OCI-LY7 (cell line): ENCODE results near the gene TBC1D1. TPM values are rescaled to one million over a fixed set of nuclear protein-coding genes. Genes with fewer than 3 reads are reported as not detected.
A peak's percentile ranks its signal among the peaks of the same experiment; 100 is the strongest.

Experiments used
- BruUV-seq: library from RNA; stranded (reverse); fragments of 400-500 nt; replicated peaks from 2 replicates; lab custom pipeline; 2021; lab: Mats Ljungman, UMichigan
- CTCF ChIA-PET: fragments of 300-600 bp; sonication (Branson Sonifier 250); formaldehyde crosslinking; loops from one replicate; lab custom pipeline; 2022; ENCODE audit warnings: antibody characterized with exemption; ENCODE audit not compliant: unreplicated experiment; lab: Charles Lee
- POLR2A ChIA-PET: fragments of 300-600 bp; sonication (Branson Sonifier 250); formaldehyde crosslinking; loops from one replicate; lab custom pipeline; 2022; ENCODE audit warnings: antibody characterized with exemption; lab: Charles Lee
- DNase-seq: peaks from one replicate; pipeline ENCODE4 v3.0.0-alpha.2; 2015; ENCODE audit warnings: low spot score
- H2AFZ ChIP-seq: fragments of 200-600 bp; sonication (generic), shearing (Covaris generic); 2 replicates; pipeline ENCODE4 v1.6.1; 2014; ENCODE audit warnings: mild to moderate bottlenecking, antibody characterized with exemption, low read length, moderate library complexity
- H3K27ac ChIP-seq: fragments of 200-600 bp; sonication (generic); 2 replicates; pipeline ENCODE4 v1.5.1; 2014; ENCODE audit warnings: mixed run types, low read depth, mild to moderate bottlenecking, moderate library complexity, low read length, inconsistent platforms; ENCODE audit not compliant: poor library complexity, severe bottlenecking
- H3K36me3 ChIP-seq: fragments of 200-600 bp; sonication (generic); 2 replicates; pipeline ENCODE4 v1.6.1; 2014; ENCODE audit warnings: mild to moderate bottlenecking, antibody characterized with exemption, low read length, moderate library complexity, mixed read lengths; ENCODE audit not compliant: insufficient read depth
- H3K4me1 ChIP-seq: fragments of 200-600 bp; sonication (generic); 2 replicates; pipeline ENCODE4 v1.5.1; 2014; ENCODE audit warnings: mild to moderate bottlenecking, low read length; ENCODE audit not compliant: insufficient read depth, poor library complexity, severe bottlenecking
- H3K4me2 ChIP-seq: fragments of 200-600 bp; sonication (generic); 2 replicates; pipeline ENCODE4 v1.6.1; 2014; ENCODE audit warnings: mild to moderate bottlenecking, low read length
- H3K4me3 ChIP-seq: fragments of 200-600 bp; sonication (generic); 2 replicates; pipeline ENCODE4 v1.5.1; 2014; ENCODE audit warnings: mild to moderate bottlenecking, low read depth, low read length; ENCODE audit not compliant: poor library complexity, severe bottlenecking
- H3K79me2 ChIP-seq: fragments of 200-600 bp; sonication (generic); 2 replicates; pipeline ENCODE4 v1.6.1; 2016; ENCODE audit warnings: low read depth, mild to moderate bottlenecking, low read length, moderate library complexity, mixed read lengths; ENCODE audit not compliant: insufficient read depth
- H3K9me2 ChIP-seq: fragments of 200-600 bp; sonication (generic); 2 replicates; pipeline ENCODE4 v1.6.1; 2016; ENCODE audit warnings: mild to moderate bottlenecking, low read length, mixed read lengths; ENCODE audit not compliant: insufficient read depth
- H3K9me3 ChIP-seq: fragments of 200-600 bp; sonication (generic); 2 replicates; pipeline ENCODE4 v1.6.1; 2014; ENCODE audit warnings: mild to moderate bottlenecking, mixed run types, low read length, mixed read lengths
- H4K20me1 ChIP-seq: fragments of 200-600 bp; sonication (generic); 2 replicates; pipeline ENCODE4 v1.6.1; 2014; ENCODE audit warnings: mild to moderate bottlenecking, antibody characterized with exemption, low read length, moderate library complexity, mixed read lengths; ENCODE audit not compliant: insufficient read depth
- CTCF ChIP-seq: fragments of 200-600 bp; sonication (generic); conservative IDR thresholded peaks from 2 replicates; pipeline ENCODE4 v1.5.1; 2014; ENCODE audit warnings: mild to moderate bottlenecking, antibody characterized with exemption, low read length, moderate library complexity, mixed read lengths
- EZH2phosphoT487 ChIP-seq: fragments of 200-600 bp; sonication (generic); IDR thresholded peaks from 2 replicates; pipeline ENCODE4 v1.6.1; 2018; ENCODE audit warnings: low read depth, borderline replicate concordance, mild to moderate bottlenecking, mixed run types, antibody characterized with exemption, low read length, moderate library complexity, mixed read lengths
- intact Hi-C: fragments of 100-400 bp; cut with micrococcal nuclease; formaldehyde crosslinking; loops from one replicate; pipeline ENCODE4 v1.10.0; 2022; ENCODE audit not compliant: unreplicated experiment
- total RNA-seq, 2 experiments: library from RNA; depleted of rRNA in 1 of 2; stranded (reverse); fragments of >200 nt in 1 of 2; shearing (Covaris generic) in 1 of 2; gene quantifications; 2 replicates each; pipeline ENCODE4 v1.2.3, GENCODE V29; 2014 to 2022

TBC1D1 gene
- total RNA-seq, 2 experiments from 2014 or later: 539 to 545 TPM

- TF ChIP-seq EZH2phosphoT487 (no peak), CTCF (no peak)
- Histone ChIP-seq H3K4me3 (no peak overlapping the region), H2AFZ (no peak overlapping the region), H3K79me2 (no peaks in the 10 kb centered on the region), H3K27ac (no peak overlapping the region), H3K9me3 (no peaks in the 10 kb centered on the region), H3K4me1 (peaks cover 8% of the 10 kb centered on the region), H4K20me1 (no peaks in the 10 kb centered on the region), H3K4me2 (no peak overlapping the region), H3K36me3 (no peaks in the 10 kb centered on the region), H3K9me2 (no peaks in the 10 kb centered on the region)
- no peak for DNase-seq
- ChIA-PET POLR2A (interaction anchor here (1.5 kb wide), 1 partner anchor 12 kb away, joined by 3 read pairs; no protein-coding TSS in a partner anchor), CTCF (no interaction called here)
- intact Hi-C loops: no loop called here
- BruUV-seq: no TSS peak
These were observed 5.9 kb upstream of the TBC1D1 start for GRCh38 chr4:37884855-37885487.

DNA sequence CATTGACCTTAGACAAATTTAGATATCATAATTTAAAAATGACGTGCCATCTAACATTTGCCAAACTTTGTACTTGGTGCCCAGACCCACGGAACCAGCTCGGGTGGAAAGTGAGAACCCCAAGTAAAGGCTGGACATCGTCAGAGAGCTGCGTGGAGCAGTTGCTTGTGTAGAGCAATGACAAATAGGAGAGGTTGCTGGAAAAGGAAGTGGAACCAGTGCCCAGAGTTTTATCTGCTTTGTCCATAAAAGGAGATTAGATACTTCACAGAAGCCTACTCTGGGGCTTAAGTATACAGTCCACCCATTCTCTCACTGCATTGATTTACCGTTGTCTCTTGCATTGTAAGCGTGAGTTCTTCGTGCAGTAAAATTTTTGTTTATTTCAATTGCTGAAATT is 5.4 kb upstream of the TBC1D1 start:
- Histone ChIP-seq H3K9me3 (no peaks in the 10 kb centered on the region), H3K36me3 (no peaks in the 10 kb centered on the region), H4K20me1 (no peaks in the 10 kb centered on the region), H2AFZ (no peak overlapping the region), H3K9me2 (no peaks in the 10 kb centered on the region), H3K4me2 (no peak overlapping the region), H3K79me2 (no peaks in the 10 kb centered on the region), H3K4me3 (no peak overlapping the region), H3K27ac (no peak overlapping the region), H3K4me1 (peaks cover 12% of the 10 kb centered on the region)
- no peak for DNase-seq
- ChIA-PET CTCF (no interaction called here), POLR2A (interaction anchor here (1.5 kb wide), 1 partner anchor 11 kb away, joined by 3 read pairs; no protein-coding TSS in a partner anchor)
- no peak for TF ChIP-seq EZH2phosphoT487
- no TSS peak for BruUV-seq
- intact Hi-C loops: no loop called here

DNA sequence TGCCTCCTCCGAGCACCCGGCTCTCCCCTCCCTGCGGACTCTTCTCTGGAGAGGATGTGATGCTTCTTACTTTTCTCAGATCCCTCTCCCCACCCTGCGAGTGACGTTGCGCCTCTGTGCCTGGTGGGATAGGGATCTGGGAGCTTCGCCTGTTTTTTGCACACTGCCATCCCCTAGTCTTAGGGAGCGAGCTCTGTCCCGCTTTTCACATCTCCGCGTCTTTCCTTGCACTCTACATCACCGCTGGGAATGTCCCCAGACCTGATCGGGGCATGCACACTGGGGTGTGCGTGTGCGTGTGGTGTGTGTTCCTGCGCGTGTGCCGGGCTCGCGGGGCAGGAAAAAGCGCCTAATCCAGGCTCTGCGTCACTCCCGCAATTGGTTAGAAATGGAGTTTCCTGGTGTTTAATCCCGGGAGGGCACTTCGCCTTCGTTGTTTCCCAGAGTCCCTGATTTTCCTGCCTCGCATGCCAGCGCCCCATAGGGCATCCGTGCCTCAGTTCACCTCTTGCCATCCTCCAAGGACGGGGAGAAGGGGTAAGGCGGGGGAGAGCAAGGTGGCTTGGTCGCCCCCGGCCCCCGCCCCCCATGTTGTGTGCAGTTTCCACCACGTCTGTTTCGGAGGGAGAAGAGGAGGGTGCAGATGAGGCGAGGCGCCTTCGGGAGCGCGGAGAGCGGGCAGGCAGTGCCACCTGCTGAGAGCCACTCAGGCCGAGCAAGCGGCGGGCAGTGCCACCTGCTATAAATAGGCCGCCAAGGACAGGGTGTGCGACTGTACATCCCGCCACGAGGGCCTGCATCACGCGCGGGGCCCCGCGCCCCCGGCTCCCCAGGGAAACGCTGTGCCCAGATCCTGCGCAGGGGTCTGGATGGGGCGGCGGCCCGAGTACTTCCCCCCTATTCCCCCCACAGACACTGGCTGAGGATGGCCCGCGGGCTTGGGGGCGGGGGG is 759 bp upstream of the TBC1D1 start:
- CTCF ChIA-PET: interaction anchor here (0.6 kb wide), 1 partner anchor 40 kb away, joined by 3 read pairs; no protein-coding TSS in a partner anchor
- peak overlapping the region; percentile 86; the same call in 1 of the 2 replicates for H2AFZ ChIP-seq
- intact Hi-C loops: loop anchor here (2.0 kb wide), 1 partner anchor 63 kb away; the partner anchor contains the start of gene PGM2
- peak; percentile 39 for DNase-seq
- H3K4me3 ChIP-seq: peak overlapping the region; percentile 76
- no peaks in the 10 kb centered on the region for H3K9me2 ChIP-seq
- peaks cover 31% of the 10 kb centered on the region; the same call in 1 of the 2 replicates for H3K79me2 ChIP-seq
- no TSS peak for BruUV-seq
- H3K9me3 ChIP-seq: no peaks in the 10 kb centered on the region
- H4K20me1 ChIP-seq: no peaks in the 10 kb centered on the region
- H3K4me2 ChIP-seq: peak overlapping the region; percentile 82
- TF ChIP-seq CTCF (no peak), EZH2phosphoT487 (no peak)
- H3K36me3 ChIP-seq: 0 out of 2 replicates have a peak, but pooled peaks cover 10% of the 10 kb centered on the region
- POLR2A ChIA-PET: interaction anchor here (0.6 to 2.3 kb wide), 12 partner anchors 15 to 215 kb away, joined by 3 to 14 read pairs (median 4); partner anchors contain the start of gene PGM2
- no peak overlapping the region for H3K27ac ChIP-seq
- H3K4me1 ChIP-seq: peaks cover 33% of the 10 kb centered on the region
